Activated T-cell treated with anti-CD3 and anti-CD28 coated beads, Interleukin-2, amount 50 U/mL, for 24 hours (primary cell): Measurements from ENCODE around the gene RBM42.
"Not testable (repeated sequence)": the region's sequence is repeated elsewhere in the genome, so short reads cannot be mapped to it uniquely, and the experiment has no call there.

Experiments used
- DNase-seq: peaks from one replicate; pipeline ENCODE4 v3.0.0-alpha.2; 2020
- H3K27ac Mint-ChIP-seq: 2 replicates; pipeline ENCODE4 v1.8.0; 2020; ENCODE audit warnings: mild to moderate bottlenecking, mixed read lengths
- H3K27me3 Mint-ChIP-seq: 2 replicates; pipeline ENCODE4 v1.8.0; 2020; ENCODE audit warnings: mixed read lengths
- H3K36me3 Mint-ChIP-seq: 2 replicates; pipeline ENCODE4 v1.8.0; 2020; ENCODE audit warnings: low read depth, mixed read lengths
- H3K4me1 Mint-ChIP-seq: 2 replicates; pipeline ENCODE4 v1.8.0; 2020; ENCODE audit warnings: low read depth, mixed read lengths
- H3K4me3 Mint-ChIP-seq: 2 replicates; pipeline ENCODE4 v1.8.0; 2020; ENCODE audit warnings: mild to moderate bottlenecking, moderate library complexity, mixed read lengths
- H3K9me3 Mint-ChIP-seq: 2 replicates; pipeline ENCODE4 v1.8.0; 2020; ENCODE audit warnings: mixed read lengths

The RBM42 gene

DNA sequence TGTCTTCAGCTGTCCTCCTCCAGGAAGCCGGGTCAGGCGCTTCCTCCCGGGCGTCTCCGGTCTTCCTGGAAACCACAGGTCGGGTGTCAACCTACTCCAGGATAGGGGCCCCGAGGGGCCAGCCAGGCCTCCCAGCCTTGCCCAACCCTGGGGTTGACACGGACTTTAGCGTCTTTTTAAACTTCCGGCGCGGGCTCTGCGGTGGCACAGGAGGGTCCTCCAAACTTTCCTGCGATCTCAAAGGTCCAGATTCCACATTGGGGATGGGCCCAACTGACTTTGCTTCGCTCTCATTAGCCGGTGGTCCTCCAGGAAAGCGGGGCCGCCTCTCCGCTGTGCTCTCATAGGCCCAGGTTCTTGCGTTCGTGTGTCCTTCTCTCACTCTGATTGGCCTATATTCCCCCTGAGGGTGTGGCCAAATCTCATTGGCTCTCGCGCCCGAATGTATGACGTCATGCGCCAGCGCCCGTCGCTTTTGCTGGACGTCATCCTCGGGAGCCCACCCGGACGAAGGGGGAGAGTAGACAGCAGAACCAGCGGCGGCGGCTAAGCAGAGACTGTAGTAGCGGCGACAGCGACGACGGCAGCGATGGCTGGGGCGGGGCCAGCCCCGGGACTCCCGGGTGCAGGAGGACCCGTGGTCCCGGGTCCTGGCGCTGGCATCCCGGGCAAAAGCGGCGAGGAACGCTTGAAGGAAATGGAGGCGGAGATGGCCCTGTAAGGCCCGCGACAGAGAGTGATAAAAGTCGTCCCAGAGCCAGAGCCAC, at the start of gene RBM42:
TSS of gene RBM42 (plus strand) at position 472 of the 767 bp plus-strand sequence. CDS start at position 590, 118 bp downstream.
- DNase-seq, result peak; percentile 99
- peak within 1 kb of the TSS; percentile 94 for H3K4me3 Mint-ChIP-seq
- H3K36me3 Mint-ChIP-seq, result peaks cover 55% of the 10 kb centered on the region
- no peaks in the 10 kb centered on the region for H3K27me3 Mint-ChIP-seq
- no peaks in the 10 kb centered on the region for H3K9me3 Mint-ChIP-seq
- H3K27ac Mint-ChIP-seq, result peak within 1 kb of the TSS; percentile 99
- peaks cover 15% of the 10 kb centered on the region for H3K4me1 Mint-ChIP-seq

DNA sequence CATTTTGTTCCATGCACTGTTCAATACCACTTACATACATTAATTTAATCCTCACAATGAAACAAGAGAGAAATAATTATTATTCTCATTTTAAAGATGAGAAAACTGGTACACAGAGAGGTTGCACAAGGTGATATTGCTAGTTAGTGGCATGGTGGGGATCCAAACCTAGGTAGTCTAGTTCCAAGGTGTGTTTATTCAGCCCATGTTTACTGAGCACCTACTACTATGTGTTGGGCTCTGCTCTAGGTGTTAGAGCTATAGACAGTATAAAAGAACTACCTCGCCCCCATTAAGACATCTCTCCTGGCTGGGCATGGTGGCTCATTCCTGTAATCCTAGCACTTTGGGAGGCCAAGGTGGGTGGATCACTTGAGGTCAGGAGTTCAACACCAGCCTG, 46.1 kb upstream of the RBM42 start:
- H3K36me3 Mint-ChIP-seq, result no peaks in the 10 kb centered on the region
- no peak overlapping the region for H3K4me3 Mint-ChIP-seq
- peaks cover 1% of the 10 kb centered on the region for H3K9me3 Mint-ChIP-seq
- H3K27me3 Mint-ChIP-seq, result peaks cover 41% of the 10 kb centered on the region
- H3K4me1 Mint-ChIP-seq, result no peaks in the 10 kb centered on the region
- H3K27ac Mint-ChIP-seq, result no peak overlapping the region
- no peak for DNase-seq

- Mint-ChIP-seq H3K27me3 (peaks cover 31% of the 10 kb centered on the region), H3K4me3 (no peak within 1 kb of the TSS), H3K27ac (no peak within 1 kb of the TSS), H3K36me3 (no peaks in the 10 kb centered on the region), H3K4me1 (no peaks in the 10 kb centered on the region), H3K9me3 (no peaks in the 10 kb centered on the region)
- peak; percentile 34 for DNase-seq
These were observed 43.0 kb upstream of the RBM42 start, which contains the start of gene PMIS2 for GRCh38 chr19:35585848-35586247. Gene PMIS2 (plus strand): TSS chr19:35586173. CDS start chr19:35586260, 87 bp downstream.

GRCh38 chr19:35587321-35587720, 41.5 kb upstream of the RBM42 start:
- Mint-ChIP-seq H3K27ac (no peak overlapping the region), H3K9me3 (no peaks in the 10 kb centered on the region), H3K36me3 (no peaks in the 10 kb centered on the region), H3K4me3 (no peak overlapping the region), H3K4me1 (no peaks in the 10 kb centered on the region), H3K27me3 (peaks cover 29% of the 10 kb centered on the region)
- DNase-seq, result no peak

DNA sequence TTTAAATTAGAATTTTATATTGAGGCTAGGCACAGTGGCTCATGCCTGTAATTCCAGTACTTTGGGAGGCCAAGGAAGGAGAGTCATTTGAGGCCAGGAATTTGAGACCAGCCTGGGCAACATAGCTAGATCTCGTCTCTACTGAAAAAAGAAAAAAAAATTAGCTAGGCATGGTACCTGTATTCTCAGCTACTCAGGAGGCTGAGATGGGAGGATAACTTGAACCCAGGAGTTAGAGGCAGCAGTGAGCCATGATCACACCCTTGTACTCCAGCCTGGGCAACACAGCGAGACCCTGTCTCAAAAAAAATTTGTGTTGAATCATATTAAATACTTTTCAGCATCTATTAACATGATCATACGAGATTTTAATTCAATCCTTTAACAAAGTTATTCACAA, 38.0 kb upstream of the RBM42 start:
- no peak overlapping the region for H3K4me3 Mint-ChIP-seq
- H3K9me3 Mint-ChIP-seq, result no peaks in the 10 kb centered on the region
- H3K27ac Mint-ChIP-seq, result no peak overlapping the region
- H3K27me3 Mint-ChIP-seq, result peaks cover 10% of the 10 kb centered on the region
- H3K36me3 Mint-ChIP-seq, result no peaks in the 10 kb centered on the region
- no peak for DNase-seq
- H3K4me1 Mint-ChIP-seq, result no peaks in the 10 kb centered on the region

DNA sequence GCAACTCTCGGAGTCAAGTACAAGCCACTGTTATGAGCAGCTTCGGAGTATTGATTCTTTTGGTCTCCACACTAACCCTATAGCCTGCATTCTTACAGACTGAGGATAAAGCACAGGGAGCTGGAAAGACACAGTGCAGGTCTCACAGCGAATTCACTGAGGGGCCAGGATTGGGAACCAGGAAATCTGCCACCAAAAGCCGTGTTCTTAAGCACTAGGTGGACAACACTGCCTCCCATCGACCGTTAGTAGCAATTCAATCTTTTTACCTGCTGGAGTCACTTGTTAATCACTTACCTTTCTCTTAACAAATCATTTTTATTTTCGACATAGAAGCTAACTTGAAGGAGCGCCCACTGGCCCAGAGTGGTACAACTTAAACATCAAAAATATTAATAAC, 36.6 kb upstream of the RBM42 start:
- DNase-seq, result peak; percentile 40

DNA sequence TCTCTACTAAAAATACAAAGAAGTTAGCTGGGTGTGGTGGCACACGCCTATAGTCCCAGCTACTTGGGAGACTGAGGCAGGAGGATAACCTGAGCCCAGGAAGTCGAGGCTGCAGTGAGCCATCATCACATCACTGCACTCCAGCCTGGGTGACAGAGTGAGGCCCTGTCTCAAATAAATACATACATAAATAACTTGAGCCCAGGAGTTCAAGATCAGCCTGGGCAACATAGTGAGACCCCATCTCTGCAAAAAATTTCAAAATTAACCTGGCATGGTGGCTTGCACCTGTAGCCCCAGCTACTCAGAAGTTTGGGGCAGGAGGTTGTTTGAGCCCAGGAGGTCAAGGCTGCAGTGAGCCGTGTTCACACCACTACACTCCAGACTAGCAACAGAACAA, 33.8 kb upstream of the RBM42 start:
- not testable (repeated sequence) for H3K36me3 Mint-ChIP-seq, DNase-seq, H3K27ac Mint-ChIP-seq, H3K9me3 Mint-ChIP-seq, H3K4me3 Mint-ChIP-seq, H3K27me3 Mint-ChIP-seq, H3K4me1 Mint-ChIP-seq

More for the DNA sequence above, 36.6 kb upstream of the RBM42 start:
- peaks cover 5% of the 10 kb centered on the region for H3K27me3 Mint-ChIP-seq
- H3K4me1 Mint-ChIP-seq, result peaks cover 3% of the 10 kb centered on the region
- no peaks in the 10 kb centered on the region for H3K36me3 Mint-ChIP-seq
- no peak overlapping the region for H3K4me3 Mint-ChIP-seq
- H3K9me3 Mint-ChIP-seq, result no peaks in the 10 kb centered on the region
- no peak overlapping the region for H3K27ac Mint-ChIP-seq

DNA sequence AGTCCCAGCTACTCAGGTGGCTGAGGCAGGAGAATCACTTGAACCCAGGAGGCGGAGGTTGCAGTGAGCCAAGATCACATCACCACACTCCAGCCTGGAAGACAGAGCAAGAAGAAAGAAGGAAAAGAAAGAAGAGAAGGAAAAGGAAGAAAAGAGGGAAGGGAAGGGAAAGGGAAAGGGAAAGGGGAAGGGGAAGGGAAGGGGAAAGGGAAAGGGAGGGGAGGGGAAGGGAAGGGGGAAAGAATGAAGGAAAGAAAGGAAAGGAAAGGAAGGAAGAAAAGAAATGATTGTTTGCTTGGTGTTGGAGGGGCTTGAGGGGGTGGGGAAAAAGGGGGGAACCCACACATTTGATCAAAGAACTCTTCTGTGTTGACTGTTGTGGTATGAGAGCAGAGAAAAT, 32.9 kb upstream of the RBM42 start:
- Mint-ChIP-seq H3K27me3 (peaks cover 5% of the 10 kb centered on the region), H3K4me3 (no peak overlapping the region), H3K9me3 (no peaks in the 10 kb centered on the region), H3K27ac (no peak overlapping the region), H3K4me1 (peaks cover 3% of the 10 kb centered on the region), H3K36me3 (no peaks in the 10 kb centered on the region)
- no peak for DNase-seq

- peaks cover 5% of the 10 kb centered on the region for H3K27me3 Mint-ChIP-seq
- H3K36me3 Mint-ChIP-seq, result no peaks in the 10 kb centered on the region
- H3K4me1 Mint-ChIP-seq, result peaks cover 3% of the 10 kb centered on the region
- no peak for DNase-seq
- no peak overlapping the region for H3K4me3 Mint-ChIP-seq
- no peaks in the 10 kb centered on the region for H3K9me3 Mint-ChIP-seq
- H3K27ac Mint-ChIP-seq, result no peak overlapping the region
These were observed 32.4 kb upstream of the RBM42 start for GRCh38 chr19:35596366-35596999.

DNA sequence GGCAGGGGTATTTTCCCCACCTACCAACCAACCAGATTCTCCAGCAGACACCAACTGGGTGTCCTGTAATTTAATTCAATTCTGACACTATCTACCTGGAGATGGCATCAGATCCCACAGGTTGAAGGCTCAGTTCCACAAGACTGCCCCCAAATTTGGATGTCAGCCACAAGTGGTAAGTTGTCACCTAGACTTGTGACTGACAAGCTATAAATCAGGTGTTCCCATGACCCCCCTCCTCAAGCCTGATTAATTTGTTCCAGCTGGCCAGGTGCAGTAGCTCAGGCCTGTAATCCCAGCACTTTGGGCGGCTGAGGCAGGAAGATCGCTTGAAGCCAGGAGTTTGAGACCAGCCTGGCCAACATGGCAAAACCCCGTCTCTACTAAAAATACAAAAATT, 26.9 kb upstream of the RBM42 start:
- Mint-ChIP-seq H3K4me3 (no peak overlapping the region), H3K27ac (no peak overlapping the region), H3K36me3 (no peaks in the 10 kb centered on the region), H3K27me3 (no peaks in the 10 kb centered on the region), H3K4me1 (no peaks in the 10 kb centered on the region), H3K9me3 (no peaks in the 10 kb centered on the region)
- DNase-seq, result no peak

DNA sequence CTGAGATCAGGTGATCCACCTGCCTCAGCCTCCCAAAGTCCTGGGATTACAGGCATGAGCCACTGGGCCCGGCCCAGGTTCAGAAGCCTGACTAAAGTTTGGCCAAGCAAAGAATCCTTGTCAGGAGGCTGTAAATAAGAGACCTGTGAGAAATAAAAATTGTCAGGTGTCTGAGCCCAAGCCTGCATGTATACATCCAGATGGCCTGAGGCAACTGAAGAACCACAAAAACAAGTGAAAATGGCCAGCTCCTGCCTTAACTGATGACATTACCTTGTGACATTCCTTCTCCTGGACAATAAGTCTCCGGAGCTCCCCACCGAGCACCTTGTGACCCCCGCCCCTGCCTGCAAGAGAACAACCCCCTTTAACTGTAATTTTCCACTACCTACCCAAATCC, 24.4 kb upstream of the RBM42 start:
- H3K9me3 Mint-ChIP-seq, result peaks cover 13% of the 10 kb centered on the region
- H3K4me3 Mint-ChIP-seq, H3K4me1 Mint-ChIP-seq, H3K27ac Mint-ChIP-seq, DNase-seq, H3K27me3 Mint-ChIP-seq, H3K36me3 Mint-ChIP-seq: not testable (repeated sequence)

- Mint-ChIP-seq H3K4me1 (peaks cover 18% of the 10 kb centered on the region), H3K9me3 (peaks cover 13% of the 10 kb centered on the region)
- H3K27ac Mint-ChIP-seq, H3K27me3 Mint-ChIP-seq, H3K4me3 Mint-ChIP-seq, H3K36me3 Mint-ChIP-seq, DNase-seq: not testable (repeated sequence)
These were observed 21.7 kb upstream of the RBM42 start for GRCh38 chr19:35607170-35607569.

GRCh38 chr19:35607661-35608060, 21.2 kb upstream of the RBM42 start:
- no peak for DNase-seq
- H3K4me1 Mint-ChIP-seq, result peaks cover 22% of the 10 kb centered on the region
- H3K36me3 Mint-ChIP-seq, result no peaks in the 10 kb centered on the region
- peaks cover 13% of the 10 kb centered on the region for H3K9me3 Mint-ChIP-seq
- H3K27me3 Mint-ChIP-seq, result no peaks in the 10 kb centered on the region
- no peak overlapping the region for H3K4me3 Mint-ChIP-seq
- no peak overlapping the region for H3K27ac Mint-ChIP-seq

GRCh38 chr19:35608251-35608650, 20.6 kb upstream of the RBM42 start:
- Mint-ChIP-seq H3K27ac (no peak overlapping the region), H3K9me3 (peaks cover 13% of the 10 kb centered on the region), H3K27me3 (no peaks in the 10 kb centered on the region), H3K4me1 (peaks cover 23% of the 10 kb centered on the region), H3K36me3 (peaks cover 2% of the 10 kb centered on the region), H3K4me3 (no peak overlapping the region)
- no peak for DNase-seq

DNA sequence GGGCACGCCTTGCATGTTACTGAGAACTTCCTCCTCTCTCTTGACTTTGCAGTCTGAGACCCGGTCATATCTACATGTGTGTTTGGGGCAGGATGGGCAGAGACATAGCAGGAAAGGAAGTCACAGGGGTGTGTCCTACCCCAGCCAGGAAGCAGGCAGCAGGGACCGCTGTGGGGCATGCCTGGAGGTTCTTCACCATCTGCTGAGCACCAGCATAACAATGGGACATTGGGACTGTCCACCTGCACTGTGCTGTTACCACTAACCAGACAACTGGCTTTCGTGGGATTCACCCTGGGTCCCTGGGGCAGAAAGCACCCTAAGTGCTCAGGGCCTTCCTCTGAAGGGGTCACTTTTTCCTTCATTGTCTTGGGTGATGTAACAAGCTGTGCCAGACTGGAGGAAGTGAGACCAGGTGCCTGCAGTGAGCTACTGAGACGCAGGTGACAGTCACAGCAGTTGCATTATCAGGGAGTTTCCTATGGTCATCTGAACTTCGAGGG, 18.9 kb upstream of the RBM42 start:
- peak; percentile 53 for DNase-seq
- Mint-ChIP-seq H3K27ac (peak overlapping the region; percentile 76), H3K36me3 (peaks cover 8% of the 10 kb centered on the region), H3K4me1 (peaks cover 31% of the 10 kb centered on the region), H3K9me3 (peaks cover 13% of the 10 kb centered on the region), H3K27me3 (no peaks in the 10 kb centered on the region), H3K4me3 (no peak overlapping the region)
